HG03460 (cell line): ENCODE data around the gene CHMP2B.
A peak's percentile ranks its signal among the peaks of the same experiment; 100 is the strongest.
"Not testable (repeated sequence)": the region's sequence is repeated elsewhere in the genome, so short reads cannot be mapped to it uniquely, and the experiment has no call there.

ENCODE experiments used
- ATAC-seq: cut with Tn5 transposase; IDR thresholded peaks from one replicate; pipeline ENCODE4 v1.9.1; 2021; ENCODE audit not compliant: unreplicated experiment

The CHMP2B gene

GRCh38 chr3:87229113-87229512 lies 2.0 kb downstream of the CHMP2B start:
- ATAC-seq: no peak

- ATAC-seq: no peak
Observed at GRCh38 chr3:87233805-87234204, 6.7 kb downstream of the CHMP2B start.

GRCh38 chr3:87236093-87236492 lies 9.0 kb downstream of the CHMP2B start:
- ATAC-seq: no peak

DNA sequence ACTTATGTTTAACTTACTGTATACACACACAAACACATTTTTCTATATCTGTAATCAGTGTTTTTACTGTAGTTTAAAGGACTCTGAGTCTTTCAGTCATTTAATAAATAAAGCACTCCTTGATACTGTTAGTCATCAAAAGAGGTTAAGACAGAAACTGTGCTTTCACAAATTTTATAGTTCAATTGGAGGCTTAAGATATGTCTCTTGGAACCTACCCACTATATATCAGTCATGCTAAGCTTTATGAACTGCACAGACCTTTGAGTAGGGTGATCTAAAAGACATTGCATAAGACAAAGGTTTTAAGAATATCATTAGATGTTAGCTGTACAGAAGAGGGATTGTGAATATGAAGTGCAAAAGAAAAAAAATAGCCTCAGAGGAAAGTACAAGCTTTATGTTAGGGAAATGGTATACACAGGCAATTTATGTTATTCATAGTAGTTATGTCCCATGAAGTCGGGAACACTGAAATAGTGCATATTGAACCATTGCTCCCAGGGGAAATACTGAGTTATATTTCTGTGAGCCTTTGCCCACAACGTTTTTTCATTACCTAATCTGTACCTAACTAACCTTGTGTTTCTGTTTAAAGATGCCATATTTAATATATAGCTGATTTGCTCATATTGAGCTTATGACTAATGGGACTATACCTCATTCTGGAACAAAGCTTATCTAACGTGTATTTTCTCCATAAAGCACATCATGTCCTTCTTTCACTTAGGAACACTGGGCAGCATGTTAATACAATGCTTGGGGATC lies 19.7 kb downstream of the CHMP2B start:
- no peak for ATAC-seq

DNA sequence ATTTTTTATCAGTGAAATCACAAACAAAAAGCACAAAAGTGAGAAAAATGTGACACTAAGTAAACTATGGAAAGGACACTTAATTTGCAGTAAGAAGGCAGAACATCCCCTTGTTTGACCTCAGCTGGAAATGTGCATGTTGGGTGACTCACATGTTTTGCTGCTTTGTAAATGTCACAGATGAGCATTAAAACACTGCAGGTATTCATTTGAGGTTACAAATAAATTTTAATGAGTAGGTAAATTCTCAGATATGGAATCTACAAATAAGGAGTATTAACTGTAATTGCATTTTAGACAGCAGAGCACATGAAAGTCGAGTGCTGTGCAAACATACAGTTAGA lies 20.3 kb downstream of the CHMP2B start:
- no peak for ATAC-seq

- ATAC-seq: not testable (repeated sequence)
Observed at GRCh38 chr3:87248231-87248630, 21.1 kb downstream of the CHMP2B start.

DNA sequence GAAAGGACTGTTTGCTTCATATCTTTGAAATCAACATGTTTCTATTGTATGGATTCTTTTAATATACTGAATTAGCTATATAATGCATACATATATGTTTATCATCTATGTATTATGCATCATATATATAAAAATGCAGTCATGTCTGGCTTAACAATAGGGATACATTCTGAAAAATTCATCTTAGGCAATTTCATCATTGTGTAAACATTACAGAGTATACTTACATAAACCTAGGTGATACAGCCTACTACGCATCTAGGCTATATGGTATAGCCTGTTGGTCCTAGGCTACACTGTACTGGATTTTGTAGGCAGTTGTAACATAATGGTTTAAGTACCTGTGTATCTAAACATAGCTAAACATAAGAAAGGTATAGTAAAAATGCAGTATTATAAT lies 21.7 kb downstream of the CHMP2B start:
- no peak for ATAC-seq

- no peak for ATAC-seq
Observed at GRCh38 chr3:87250009-87250408, 22.9 kb downstream of the CHMP2B start.

DNA sequence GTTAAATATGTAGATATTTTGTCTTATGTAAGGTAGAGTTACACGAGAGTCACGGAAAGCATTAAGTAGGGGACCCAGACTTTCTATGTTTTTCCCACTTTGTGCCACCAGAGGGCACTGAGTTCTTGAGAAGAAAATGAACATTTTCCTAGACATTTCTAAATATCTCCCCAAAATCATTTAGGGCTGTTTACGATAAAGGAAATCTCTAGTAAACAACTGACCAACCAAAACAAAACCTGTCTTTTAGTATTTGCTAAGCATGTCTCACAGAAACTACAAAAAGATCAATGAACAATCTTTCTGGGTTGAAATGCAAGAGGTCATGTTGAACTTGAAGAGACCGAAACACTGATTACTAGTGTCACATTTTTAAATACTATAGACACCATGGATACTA lies 33.2 kb downstream of the CHMP2B start:
- peak; percentile 70 for ATAC-seq

GRCh38 chr3:87261925-87262324 lies 34.8 kb downstream of the CHMP2B start:
- no peak for ATAC-seq

DNA sequence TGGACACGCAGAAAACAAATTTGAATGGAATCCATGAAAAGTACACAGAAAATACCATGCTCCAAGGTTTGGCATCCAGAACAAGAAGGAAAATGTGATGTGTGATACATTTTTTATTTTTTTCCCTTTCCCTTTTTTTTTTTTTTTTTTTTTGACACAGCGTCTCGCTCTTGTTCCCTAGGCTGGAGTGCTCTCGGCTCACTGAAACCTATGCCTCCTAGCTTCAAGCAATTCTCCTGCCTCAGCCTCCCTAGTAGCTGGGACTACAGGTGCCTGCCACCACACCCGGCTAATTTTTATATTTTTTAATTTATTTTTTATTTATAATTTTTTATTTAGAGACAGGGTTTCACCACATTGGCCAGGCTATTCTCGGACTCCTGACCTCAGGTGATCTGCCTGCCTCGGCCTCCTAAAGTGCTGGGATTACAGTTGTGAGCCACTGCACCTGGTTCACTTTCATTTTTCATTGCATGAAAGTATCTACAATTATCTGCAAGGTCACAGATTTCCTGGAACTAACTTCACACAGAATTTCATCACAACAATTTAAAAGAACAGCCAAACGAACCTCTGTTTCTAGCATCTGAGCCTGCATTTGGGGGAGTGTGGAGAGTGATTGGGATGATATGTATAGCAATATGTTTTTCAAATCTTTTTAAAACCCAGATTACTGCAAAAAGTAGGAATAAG lies 41.0 kb downstream of the CHMP2B start:
- ATAC-seq: no peak

- no peak for ATAC-seq
Observed at GRCh38 chr3:87268646-87269211, 41.6 kb downstream of the CHMP2B start.

DNA sequence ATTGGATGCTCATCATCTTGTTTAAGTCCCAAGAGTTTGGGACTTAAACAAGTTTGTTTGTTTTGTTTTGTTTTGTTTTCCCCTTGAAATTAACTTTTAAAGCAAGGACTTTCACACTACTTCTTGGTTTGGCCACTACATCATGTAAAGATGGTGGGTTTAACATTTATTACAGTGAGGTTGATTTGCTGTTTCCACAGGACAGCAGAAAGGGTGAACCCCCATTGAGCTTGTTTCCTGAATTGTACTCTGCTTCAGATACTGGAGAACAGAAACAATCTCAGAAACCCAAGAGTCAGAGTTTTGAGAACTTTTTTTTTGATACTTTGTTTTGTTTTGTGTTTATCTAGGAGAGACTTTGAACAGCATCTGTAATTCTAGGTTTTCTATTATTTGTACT lies 42.6 kb downstream of the CHMP2B start:
- ATAC-seq: no peak

DNA sequence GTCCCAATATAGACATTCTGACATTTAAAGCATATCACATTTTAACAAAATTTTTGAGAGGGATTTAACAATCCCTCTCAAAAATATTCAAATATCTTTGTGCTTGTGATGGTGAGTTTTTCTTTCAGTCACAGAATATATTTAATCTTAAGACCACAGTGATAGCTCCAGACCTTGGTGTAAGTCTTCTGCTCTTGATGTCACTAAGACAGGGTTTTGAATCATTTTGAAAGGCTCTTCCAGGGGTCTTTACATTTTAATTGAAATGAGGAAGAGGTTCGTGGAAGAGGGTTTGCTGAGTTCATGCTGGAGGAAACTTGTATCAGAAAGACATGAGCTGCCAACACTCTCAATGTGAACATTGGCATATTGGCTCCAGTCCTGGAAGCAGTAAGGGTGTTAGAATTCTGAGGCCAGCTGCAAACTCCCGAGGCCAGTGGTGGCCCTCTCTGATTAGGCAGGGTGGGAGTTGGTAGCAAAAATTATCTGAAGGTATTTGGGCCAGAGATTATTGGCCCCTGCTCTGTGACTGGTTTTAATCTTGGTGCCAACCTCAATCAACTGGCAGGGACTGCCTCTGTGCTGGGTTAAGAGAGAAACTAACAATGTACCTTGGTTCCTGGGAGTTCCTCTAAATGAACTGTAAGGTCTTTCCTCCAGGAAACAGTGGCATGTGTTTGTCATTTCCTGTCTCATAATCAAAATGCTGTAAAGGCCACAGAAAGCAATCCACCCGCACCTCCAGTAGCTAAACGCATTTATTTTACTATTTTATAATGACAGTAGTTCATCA lies 44.0 kb downstream of the CHMP2B start:
- ATAC-seq: no peak

DNA sequence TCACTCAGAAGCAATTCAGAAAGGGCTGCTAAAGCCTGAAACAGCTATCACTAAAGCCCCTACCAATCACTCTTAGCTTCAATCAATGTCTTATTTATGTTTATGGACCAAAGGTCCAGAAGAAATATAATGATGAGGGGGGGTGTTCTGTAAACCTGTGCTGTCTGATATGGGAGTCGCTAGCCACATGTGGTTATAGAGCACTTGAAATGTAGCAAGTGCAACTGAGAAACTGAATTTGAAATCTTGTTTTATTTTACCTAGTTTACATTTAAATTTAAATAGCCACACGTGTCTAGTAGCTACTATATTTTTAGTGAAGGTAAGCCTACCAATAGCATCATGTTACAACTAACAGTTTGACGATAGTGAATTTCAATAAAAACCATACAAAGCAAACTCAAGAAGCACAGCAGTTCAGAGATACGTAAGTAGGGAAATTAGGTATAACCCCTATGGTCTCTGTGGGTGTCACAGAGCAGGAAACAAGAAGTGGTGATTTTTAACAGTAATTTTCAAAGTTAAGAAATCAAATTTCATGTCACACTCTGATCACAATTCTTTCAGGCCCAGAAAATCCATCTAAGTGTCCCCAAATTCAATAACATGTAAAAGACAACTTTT lies 45.7 kb downstream of the CHMP2B start:
- ATAC-seq: no peak

GRCh38 chr3:87276484-87276883 lies 49.4 kb downstream of the CHMP2B start, which contains the start of gene POU1F1:
TSS of gene POU1F1 (minus strand) at chr3:87276584. CDS start at chr3:87276462, 122 bp downstream.
- no peak for ATAC-seq

DNA sequence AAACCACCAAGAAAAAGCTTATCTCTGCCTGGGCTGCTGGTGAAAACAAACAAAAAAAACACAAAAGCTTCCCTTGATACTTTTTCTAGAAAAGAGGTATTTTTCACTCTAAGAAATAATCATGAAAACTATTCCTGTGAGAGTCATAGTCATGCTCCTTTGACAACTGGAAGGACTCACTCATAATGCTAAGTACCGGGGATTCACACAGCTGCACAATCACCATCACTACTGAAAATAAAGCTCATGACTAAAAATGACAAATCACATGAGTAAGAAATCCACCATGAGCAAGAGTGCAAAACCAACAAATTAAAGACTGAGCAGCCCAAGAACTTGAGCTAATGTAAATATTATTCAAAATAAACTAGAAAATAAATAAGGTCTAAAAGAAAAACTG lies 59.9 kb downstream of the CHMP2B start:
- peak; percentile 67 for ATAC-seq

GRCh38 chr3:87288446-87288845 lies 61.3 kb downstream of the CHMP2B start:
- ATAC-seq: no peak

DNA sequence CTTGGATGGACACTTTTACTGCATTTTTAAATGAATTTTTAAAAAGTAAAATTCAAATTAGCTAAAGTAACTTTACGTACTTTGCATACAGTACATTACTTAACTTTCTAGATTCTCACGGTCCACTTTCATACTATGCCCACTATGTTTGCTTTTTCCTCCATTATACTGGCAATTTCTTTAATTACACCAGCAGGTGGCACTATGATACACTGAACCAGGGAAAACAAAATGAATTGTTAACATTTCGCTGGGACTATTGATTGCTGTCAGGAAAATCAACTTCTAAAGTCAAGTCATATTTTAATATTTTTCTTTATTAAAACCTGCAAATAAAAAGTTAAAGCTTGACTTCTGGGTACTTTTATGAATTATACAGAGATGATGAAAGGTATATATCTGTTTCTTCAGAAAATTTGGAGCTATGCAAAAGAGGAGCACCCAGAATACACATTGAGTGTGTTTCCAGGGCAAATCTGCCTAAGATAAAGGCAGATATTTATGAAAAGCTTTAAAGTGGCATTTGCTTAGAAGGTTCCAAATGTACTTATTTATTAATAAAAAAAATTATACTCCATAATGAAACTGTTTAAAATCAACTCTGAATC lies 71.1 kb downstream of the CHMP2B start:
- peak; percentile 69 for ATAC-seq

DNA sequence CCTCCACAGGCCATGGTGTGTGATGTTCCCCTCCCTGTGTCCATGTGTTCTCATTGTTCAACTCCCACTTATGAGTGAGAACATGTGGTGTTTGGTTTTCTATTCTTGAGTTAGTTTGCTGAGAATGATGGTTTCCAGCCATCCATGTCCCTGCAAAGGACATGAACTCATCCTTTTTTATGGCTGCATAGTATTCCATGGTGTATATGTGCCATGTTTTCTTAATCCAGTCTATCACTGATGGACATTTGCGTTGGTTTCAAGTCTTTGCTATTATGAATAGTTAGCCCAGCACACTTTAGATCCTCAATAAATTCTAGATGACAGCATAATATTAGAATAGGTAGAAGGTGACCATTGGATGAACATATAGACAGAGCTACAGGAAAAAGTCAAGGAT lies 77.9 kb downstream of the CHMP2B start:
- not testable (repeated sequence) for ATAC-seq
